HG03064 (cell line): ENCODE measurements around the gene MSRB3.
"Not testable (repeated sequence)": the region's sequence is repeated elsewhere in the genome, so short reads cannot be mapped to it uniquely, and the experiment has no call there.

Experiments
- ATAC-seq: cut with Tn5 transposase; IDR thresholded peaks from one replicate; pipeline ENCODE4 v1.9.1; 2021; ENCODE audit warnings: low read depth; ENCODE audit not compliant: unreplicated experiment

The MSRB3 gene

GRCh38 chr12:65285532-65285931 is 7.0 kb downstream of the MSRB3 start:
- not testable (repeated sequence) for ATAC-seq

- ATAC-seq = no peak
Measured at GRCh38 chr12:65287426-65287825, 8.9 kb downstream of the MSRB3 start.

GRCh38 chr12:65292241-65292640 is 13.8 kb downstream of the MSRB3 start:
- no peak for ATAC-seq

DNA sequence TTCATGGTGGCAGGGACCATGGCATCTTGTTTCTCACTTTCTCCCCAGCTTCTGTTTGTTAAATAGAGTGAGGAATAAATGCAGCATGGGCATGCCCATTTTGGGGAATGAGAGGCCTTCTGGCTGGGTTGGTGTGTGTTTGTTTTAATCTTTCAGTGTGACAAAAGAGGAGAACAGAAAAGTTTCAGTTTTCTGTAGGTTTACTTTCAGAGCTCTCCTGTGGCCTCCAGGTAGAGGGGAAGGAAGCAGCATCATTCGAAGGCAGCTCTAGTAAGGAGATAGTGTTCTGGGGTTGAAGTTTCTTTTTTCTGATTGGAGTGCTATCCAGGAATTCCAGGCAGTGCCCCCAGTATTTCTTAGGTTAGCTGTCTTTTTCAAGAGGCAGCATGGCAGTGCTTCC is 15.3 kb downstream of the MSRB3 start:
- ATAC-seq = no peak

- no peak for ATAC-seq
Measured at GRCh38 chr12:65294641-65295262, 16.3 kb downstream of the MSRB3 start.

DNA sequence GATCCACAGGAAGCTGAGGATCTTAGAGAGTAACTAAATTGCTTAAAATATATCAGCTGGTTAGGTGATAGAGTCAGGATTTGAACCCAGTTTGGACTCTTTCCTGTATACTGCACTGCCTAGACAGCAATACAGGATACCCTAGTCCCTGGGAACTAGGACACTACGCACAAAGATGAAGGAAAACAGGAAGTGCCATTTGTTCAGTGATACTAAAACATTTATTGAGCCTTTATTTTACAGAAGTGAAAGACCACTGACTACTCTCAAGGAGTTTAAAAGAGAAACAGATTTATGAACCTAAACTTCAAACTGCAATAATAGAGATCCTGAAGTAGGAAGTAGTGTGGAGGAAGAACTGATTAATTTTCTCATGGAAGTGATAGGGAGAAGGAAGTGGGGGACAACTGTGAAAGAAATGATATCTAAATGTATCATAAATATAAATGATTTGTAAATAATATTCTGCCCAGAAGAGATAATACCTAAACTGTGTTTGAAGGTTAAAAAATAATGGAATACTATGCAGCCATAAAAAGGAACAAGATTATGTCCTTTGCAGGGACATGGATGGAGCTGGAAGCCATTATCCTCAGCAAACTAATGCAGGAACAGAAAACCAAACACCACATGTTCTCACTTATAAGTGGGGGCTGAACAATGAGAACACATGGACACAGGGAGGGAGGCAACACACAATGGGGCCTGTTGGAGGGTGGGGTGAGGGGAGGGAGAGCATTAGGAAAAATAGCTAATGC is 18.2 kb downstream of the MSRB3 start:
- no peak for ATAC-seq

DNA sequence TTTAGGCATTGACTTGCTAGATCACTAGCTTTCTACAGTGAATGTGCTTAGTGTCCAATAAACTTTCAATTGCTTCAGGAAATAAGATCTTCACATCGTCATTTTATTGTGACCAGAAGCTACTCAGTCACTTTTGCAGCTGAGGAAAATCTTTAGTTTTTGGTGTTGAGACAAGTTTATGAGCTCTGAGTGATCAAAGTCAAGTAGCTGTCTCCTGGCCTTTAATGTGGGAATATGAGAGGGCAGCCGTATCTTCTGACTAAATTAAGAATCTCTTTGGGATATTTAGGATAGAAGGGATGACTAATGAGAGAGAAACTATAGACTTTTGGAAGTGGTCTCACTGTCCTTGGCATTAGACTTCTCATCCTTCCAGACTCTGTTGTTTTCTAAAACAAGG is 21.6 kb downstream of the MSRB3 start:
- no peak for ATAC-seq

GRCh38 chr12:65300679-65301349 is 22.3 kb downstream of the MSRB3 start:
- ATAC-seq = no peak

- no peak for ATAC-seq
Measured at GRCh38 chr12:65302891-65303290, 24.4 kb downstream of the MSRB3 start.

GRCh38 chr12:65305346-65305950 is 27.0 kb downstream of the MSRB3 start:
- ATAC-seq = no peak

GRCh38 chr12:65306366-65307168 is 28.1 kb downstream of the MSRB3 start:
- no peak for ATAC-seq

DNA sequence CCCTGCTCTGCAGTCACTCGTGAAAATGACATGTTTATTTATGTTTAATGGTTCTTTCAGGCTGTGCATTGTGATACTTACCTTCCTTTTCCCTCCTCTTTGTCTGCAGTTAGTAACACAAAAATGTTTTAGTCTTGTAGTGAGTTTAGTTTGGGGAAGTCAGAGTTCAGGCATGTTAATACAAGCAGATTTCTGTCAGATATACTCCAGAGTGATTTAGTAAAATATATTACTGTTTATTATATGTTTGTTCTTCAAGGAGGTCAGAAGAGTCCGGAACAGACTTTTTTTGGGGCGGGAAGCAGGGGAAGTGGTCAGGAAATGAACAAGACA is 28.7 kb downstream of the MSRB3 start:
- no peak for ATAC-seq

DNA sequence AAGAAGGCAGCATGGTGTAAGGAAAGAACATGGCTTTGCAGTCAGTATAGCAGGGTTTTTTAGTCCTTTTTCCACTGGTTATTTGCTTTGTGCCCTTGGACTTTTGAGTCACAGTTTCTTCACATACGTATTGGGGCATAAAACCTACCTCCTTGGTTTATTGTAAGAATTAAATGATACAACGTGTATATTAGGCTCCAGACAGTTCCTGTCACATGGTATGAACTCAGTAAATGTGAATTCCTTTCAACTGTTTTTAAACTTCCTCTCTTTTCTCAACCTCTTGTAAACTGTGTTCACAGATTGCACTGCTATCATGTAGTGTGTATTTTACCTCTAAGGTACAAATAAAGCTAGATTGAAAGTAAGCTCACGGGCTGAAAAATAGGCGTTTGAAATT is 29.5 kb downstream of the MSRB3 start:
- no peak for ATAC-seq

DNA sequence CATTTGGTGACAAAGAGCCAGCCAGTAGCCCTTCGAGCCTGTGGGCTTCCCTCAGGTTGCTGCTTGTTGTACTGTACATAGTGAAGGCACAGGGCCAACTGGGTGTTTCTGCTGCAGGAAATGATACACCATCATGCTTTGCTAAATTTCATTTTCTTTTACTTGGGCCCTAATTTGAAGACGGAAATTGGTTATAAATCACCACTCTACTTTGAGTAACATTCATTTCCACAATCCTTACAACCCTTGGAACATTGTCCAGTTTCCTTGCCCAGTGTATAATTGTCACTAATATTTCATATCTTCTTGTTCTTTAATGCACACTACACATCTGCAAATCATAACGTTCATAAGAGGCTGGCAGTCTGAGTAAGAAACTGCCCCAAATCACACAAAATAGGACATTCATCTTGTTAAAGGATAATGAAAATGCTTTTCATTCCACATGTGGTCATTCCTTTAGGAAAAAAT is 30.2 kb downstream of the MSRB3 start:
- ATAC-seq = no peak

DNA sequence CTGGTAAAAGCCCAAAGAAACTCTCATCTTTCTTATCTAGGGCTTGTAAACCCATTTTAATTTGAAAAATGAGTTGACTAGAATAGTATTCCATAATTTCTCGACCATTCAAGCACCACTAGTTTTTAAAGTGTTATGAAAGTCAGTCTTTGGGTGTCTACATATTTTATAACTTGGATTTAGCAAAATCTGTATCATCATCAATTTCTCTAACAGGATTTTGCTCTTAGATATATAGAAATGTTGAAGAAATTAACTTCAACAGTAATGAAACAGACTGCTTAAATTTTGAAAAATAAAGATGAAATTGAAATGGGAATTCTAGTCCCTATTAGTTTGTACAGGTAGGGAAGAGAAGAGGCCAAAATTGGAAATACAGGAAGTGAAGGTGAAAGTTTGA is 32.8 kb downstream of the MSRB3 start:
- ATAC-seq = no peak

DNA sequence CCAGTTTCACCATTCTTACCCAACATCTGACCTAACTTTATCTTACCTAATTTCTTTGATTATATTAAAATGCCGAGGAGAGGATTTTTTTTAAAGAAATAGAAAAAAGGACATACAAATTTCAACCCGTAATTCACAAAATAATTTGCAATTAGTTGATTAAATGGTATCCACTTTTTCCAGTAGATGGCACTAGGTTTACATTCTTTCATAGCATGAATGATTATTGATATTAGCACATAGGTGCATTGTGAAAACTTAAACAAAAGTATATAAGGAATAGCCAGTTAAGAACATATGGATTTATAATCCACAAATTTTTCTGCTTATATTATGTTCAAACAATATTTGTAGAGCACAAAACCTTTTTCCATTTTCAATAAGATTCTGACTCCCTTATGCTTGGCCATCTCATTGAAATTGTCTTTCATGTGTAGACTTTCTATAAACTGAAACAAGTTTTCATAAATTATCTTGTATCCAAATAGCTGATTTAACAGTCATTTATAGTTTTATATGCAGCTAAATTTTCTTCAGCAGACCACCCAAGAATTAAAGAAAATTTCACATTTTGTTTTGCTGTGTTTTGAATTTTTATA is 35.3 kb downstream of the MSRB3 start:
- ATAC-seq = no peak

GRCh38 chr12:65315238-65315637 is 36.8 kb downstream of the MSRB3 start:
- not testable (repeated sequence) for ATAC-seq

DNA sequence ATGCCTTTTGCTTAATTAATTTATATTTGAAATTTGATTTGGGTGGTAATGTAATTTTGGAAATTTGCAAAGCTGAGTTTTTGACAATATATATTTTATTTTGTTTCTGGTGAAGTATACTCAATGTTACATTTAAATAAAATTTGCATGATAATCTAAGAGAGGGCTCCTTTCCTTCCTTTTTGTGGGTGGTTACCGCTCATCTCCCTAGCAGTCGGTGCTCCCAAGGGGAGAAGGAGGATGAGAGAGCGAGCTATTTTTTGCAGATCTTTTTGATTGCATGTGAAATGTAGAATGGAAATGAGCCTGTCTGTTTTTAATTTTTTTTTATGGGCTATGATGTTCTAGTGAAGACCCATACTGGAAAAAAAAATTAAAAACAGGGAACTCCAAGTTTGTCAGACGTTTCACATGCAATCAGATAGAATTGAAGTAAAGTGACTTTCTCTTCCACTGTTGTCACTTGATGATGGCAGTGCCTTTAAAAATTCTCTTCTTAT is 39.8 kb downstream of the MSRB3 start:
- ATAC-seq = no peak

DNA sequence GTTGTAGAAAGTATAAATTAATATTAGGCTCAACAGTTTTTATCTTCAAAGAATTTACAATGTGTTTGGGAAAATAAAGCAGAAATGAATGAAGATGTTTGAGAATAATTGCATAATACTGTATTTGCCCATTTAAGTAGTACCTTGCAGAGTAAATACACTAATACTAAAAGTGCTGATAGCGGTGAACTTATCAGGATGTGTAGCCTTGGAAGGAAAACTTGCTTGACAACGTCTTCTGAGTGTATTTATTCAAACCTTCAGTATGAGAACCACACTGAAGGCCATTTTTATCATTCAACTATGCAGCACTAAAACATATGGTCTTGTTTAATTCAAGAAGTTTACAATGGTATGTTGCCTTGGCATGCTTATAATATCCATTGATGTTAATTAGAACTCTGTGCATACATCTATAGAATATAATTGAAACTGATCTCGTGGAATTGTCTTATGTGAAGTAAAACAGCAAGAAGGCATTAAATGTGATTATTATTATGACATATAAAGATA is 41.3 kb downstream of the MSRB3 start:
- no peak for ATAC-seq

GRCh38 chr12:65323070-65323469 is 44.6 kb downstream of the MSRB3 start:
- ATAC-seq = no peak
